Tibial nerve (tissue), 4 donors: ENCODE measurements around the gene FLOT1. TPM values are rescaled to one million over a fixed set of nuclear protein-coding genes. Genes with fewer than 3 reads are reported as not detected.

ENCODE experiments used
- DNase-seq, 2 donors: peaks; one replicate each; pipeline ENCODE4 v3.0.0-alpha.2; 2019; ENCODE audit warnings: low spot score in 2 of 2
- H3K27ac ChIP-seq, 4 donors: fragments of 200-600 bp; sonication (generic) in 3 of 4; one replicate each; pipeline ENCODE4 v1.5.1; 2017 to 2019; ENCODE audit warnings: mild to moderate bottlenecking in 1 of 4
- H3K27me3 ChIP-seq, 2 donors: fragments of 200-600 bp; sonication (generic) in 1 of 2; one replicate each; pipeline versions ENCODE4 v1.5.1 to v1.6.0; 2017 to 2019
- H3K36me3 ChIP-seq, 3 donors: fragments of 200-600 bp; sonication (generic); one replicate each; pipeline ENCODE4 v1.5.1; 2018 to 2019
- H3K4me1 ChIP-seq, 4 donors: fragments of 200-600 bp; sonication (generic) in 3 of 4; one replicate each; pipeline ENCODE4 v1.5.1; 2017 to 2019
- H3K4me3 ChIP-seq, 4 donors: fragments of 200-600 bp; sonication (generic) in 3 of 4; one replicate each; pipeline ENCODE4 v1.5.1; 2017 to 2019; ENCODE audit warnings: mild to moderate bottlenecking in 1 of 4, moderate library complexity in 1 of 4
- H3K9me3 ChIP-seq, 4 donors: fragments of 200-600 bp; sonication (generic) in 3 of 4; one replicate each; pipeline ENCODE4 v1.5.1; 2017 to 2019
- CTCF ChIP-seq, 5 experiments: fragments of 200-600 bp in 3 of 5; fragments of 450-650 bp in 2 of 5; sonication (generic) in 3 of 5; IDR thresholded peaks; one replicate each; pipeline ENCODE4 v1.5.1; 2016 to 2019; ENCODE audit warnings: antibody characterized with exemption in 5 of 5, mild to moderate bottlenecking in 3 of 5, moderate library complexity in 2 of 5
- EP300 ChIP-seq, 2 donors: sonication (generic); formaldehyde crosslinking; IDR thresholded peaks; one replicate each; pipeline ENCODE4 v1.6.1; 2017; ENCODE audit warnings: antibody characterized with exemption in 2 of 2, mild to moderate bottlenecking in 1 of 2
- POLR2A ChIP-seq, 2 donors: fragments of 450-650 bp; IDR thresholded peaks; one replicate each; pipeline ENCODE4 v1.6.1; 2017; ENCODE audit warnings: antibody characterized with exemption in 2 of 2, mild to moderate bottlenecking in 2 of 2, moderate library complexity in 2 of 2
- WGBS, 2 donors: methylation state at CpG; one replicate each; pipeline ENCODE4 v1.1.5; 2018; 5-methylcytosine and 5-hydroxymethylcytosine counted together
- total RNA-seq, 4 donors: library from RNA; depleted of rRNA; stranded (reverse); fragments of >200 nt; gene quantifications; one replicate each; pipeline ENCODE4 v1.1.0, GENCODE V29; 2016

Gene FLOT1
- total RNA-seq, 4 donors from 2014 or later: 83.1 to 157 (median 94.6) TPM

GRCh38 chr6:30712441-30712945, 30.0 kb downstream of the FLOT1 start:
- H3K27ac ChIP-seq: no peak overlapping the region
- 90 to 94% methylated on average over 7 of the region's 7 CpGs for WGBS, 2 donors
- H3K9me3 ChIP-seq: no peaks in the 10 kb centered on the region
- no peak for DNase-seq
- H3K36me3 ChIP-seq: peaks cover 0 to 79% (median 5%) of the 10 kb centered on the region in 3 donors
- no peaks in the 10 kb centered on the region for H3K27me3 ChIP-seq
- H3K4me1 ChIP-seq: peaks cover 0 to 13% (median 2%) of the 10 kb centered on the region in 4 donors
- no peak for TF ChIP-seq POLR2A (IDR thresholded peaks at IDR 0.05)
- no peak for TF ChIP-seq EP300 (IDR thresholded peaks at IDR 0.05)
- TF ChIP-seq CTCF (IDR thresholded peaks at IDR 0.05): no peak
- H3K4me3 ChIP-seq: no peak overlapping the region

DNA sequence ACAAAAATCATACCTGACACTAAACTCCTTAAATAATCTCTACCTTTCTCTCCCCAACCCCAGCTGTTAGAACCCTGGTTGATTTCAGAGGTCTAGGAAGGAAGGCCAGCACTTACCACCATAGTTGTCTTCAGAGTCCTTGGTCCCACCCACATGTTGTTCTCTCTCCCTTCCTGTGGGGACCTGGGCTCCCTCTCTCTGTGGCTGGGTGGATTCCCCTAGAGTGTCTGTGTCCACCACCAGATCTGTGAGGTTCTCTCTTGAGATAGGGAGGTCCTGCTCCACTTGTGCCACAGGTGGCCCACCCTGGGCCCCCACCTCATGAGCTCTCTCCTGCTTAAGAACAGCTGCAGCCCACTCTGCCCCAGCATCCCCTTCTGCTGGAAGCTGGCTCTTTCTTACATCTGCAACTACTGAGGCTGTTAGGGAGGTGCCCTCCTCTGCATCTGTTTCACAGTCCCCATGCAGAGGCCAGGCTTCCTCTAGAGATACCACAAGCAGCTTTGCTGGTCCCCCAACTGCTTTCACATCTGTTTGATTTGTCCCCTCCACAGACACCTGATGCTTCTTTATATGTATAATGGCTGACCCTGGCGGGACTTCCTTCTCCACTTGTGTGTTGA, 30.6 kb downstream of the FLOT1 start:
- Histone ChIP-seq H3K27me3 (no peaks in the 10 kb centered on the region), H3K36me3 (peaks cover 0 to 85% (median 5%) of the 10 kb centered on the region in 3 donors), H3K9me3 (no peaks in the 10 kb centered on the region), H3K4me3 (no peak overlapping the region), H3K27ac (no peak overlapping the region), H3K4me1 (peaks cover 0 to 13% (median 2%) of the 10 kb centered on the region in 4 donors)
- no peak for DNase-seq
- TF ChIP-seq POLR2A (IDR thresholded peaks at IDR 0.05) (no peak), EP300 (IDR thresholded peaks at IDR 0.05) (no peak), CTCF (IDR thresholded peaks at IDR 0.05) (no peak)
- 95 to 100% methylated on average over 1 of the region's 1 CpG for WGBS, 2 donors

DNA sequence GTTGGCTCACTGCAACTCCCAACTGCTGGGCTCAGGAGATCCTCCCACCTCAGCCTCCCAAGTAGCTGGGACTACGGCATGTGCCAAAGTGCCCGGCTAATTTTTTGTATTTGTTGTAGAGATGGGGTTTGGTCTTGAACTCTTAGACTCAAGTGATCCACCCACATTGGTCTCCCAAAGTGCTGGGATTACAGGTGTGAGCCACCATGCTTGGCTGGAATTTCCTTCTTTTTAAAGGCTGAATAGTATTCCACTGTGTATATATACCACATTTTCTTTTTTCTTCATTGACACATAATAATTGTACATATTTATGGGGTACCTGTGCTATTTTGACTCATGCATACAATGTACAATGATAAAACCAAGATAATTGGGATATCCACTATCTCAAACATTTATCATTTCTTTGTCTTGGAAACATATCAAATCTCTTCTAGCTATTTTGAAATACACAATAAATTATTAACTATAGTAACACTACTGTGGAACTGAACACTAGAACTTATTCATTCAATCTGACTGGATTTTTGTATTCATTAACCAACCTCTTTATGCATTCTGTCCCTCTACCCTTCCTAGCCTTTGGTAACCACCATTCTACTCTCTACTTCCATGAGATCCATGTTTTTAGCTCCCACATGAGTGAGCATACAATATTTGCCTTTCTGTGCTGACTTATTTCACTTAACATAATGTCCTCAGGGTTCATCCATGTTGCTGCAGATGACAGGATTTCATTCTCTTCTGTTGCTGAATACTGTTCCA, 33.2 kb downstream of the FLOT1 start:
- Histone ChIP-seq H3K27me3 (no peaks in the 10 kb centered on the region), H3K4me1 (no peaks in the 10 kb centered on the region), H3K36me3 (peaks cover 0 to 100% (median 5%) of the 10 kb centered on the region in 3 donors), H3K27ac (no peak overlapping the region), H3K9me3 (no peaks in the 10 kb centered on the region), H3K4me3 (no peak overlapping the region)
- TF ChIP-seq EP300 (IDR thresholded peaks at IDR 0.05) (no peak), POLR2A (IDR thresholded peaks at IDR 0.05) (no peak), CTCF (IDR thresholded peaks at IDR 0.05) (no peak)
- WGBS, 2 donors: 95 to 98% methylated on average over 2 of the region's 2 CpGs
- DNase-seq: no peak

- no peak overlapping the region for H3K4me3 ChIP-seq
- no peak overlapping the region for H3K27ac ChIP-seq
- no peak for DNase-seq
- H3K36me3 ChIP-seq: peaks cover 1 to 100% (median 4%) of the 10 kb centered on the region in 3 donors
- H3K27me3 ChIP-seq: no peaks in the 10 kb centered on the region
- no peaks in the 10 kb centered on the region for H3K9me3 ChIP-seq
- TF ChIP-seq CTCF (IDR thresholded peaks at IDR 0.05) (no peak), EP300 (IDR thresholded peaks at IDR 0.05) (no peak), POLR2A (IDR thresholded peaks at IDR 0.05) (no peak)
- H3K4me1 ChIP-seq: no peaks in the 10 kb centered on the region
- WGBS, 2 donors: 82 to 88% methylated on average over 6 of the region's 6 CpGs
Observed at GRCh38 chr6:30707281-30707850, 35.1 kb downstream of the FLOT1 start.

DNA sequence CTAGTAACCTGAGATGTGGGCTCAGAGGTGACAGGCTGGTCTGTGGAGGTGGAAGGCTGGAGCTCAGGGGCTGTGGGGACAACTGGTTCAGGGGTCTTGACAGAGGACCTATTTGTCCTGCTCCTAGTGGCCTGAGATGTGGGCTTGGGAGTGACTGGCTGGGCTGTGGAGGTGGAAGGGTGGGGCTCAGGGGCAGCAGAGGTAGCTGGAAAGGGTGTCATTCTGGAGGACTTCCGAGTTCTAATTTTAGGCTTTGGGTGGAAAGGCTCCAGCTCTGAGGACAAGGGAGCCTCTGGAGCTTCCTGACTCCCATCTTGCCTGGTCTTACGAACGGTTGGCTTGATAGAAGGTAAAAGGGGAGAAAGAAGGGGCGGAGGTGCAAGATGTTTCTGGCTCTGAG, 36.9 kb downstream of the FLOT1 start:
- WGBS, 2 donors: 91 to 93% methylated on average over 4 of the region's 4 CpGs
- peaks cover 0 to 100% (median 4%) of the 10 kb centered on the region in 3 donors for H3K36me3 ChIP-seq

More for the DNA sequence above, 36.9 kb downstream of the FLOT1 start:
- H3K9me3 ChIP-seq: no peaks in the 10 kb centered on the region
- H3K4me3 ChIP-seq: no peak overlapping the region
- no peaks in the 10 kb centered on the region for H3K4me1 ChIP-seq
- H3K27ac ChIP-seq: no peak overlapping the region
- no peaks in the 10 kb centered on the region for H3K27me3 ChIP-seq
- no peak for DNase-seq
- TF ChIP-seq POLR2A (IDR thresholded peaks at IDR 0.05): no peak
- no peak for TF ChIP-seq EP300 (IDR thresholded peaks at IDR 0.05)
- TF ChIP-seq CTCF (IDR thresholded peaks at IDR 0.05): no peak
